Tibial nerve (tissue), 4 donors: ENCODE results near the gene SETD2.

ENCODE experiments used
- CTCF ChIP-seq, 5 experiments: fragments of 200-600 bp in 3 of 5; fragments of 450-650 bp in 2 of 5; sonication (generic) in 3 of 5; IDR thresholded peaks; one replicate each; pipeline ENCODE4 v1.5.1; 2016 to 2019; ENCODE audit warnings: antibody characterized with exemption in 5 of 5, mild to moderate bottlenecking in 3 of 5, moderate library complexity in 2 of 5
- EP300 ChIP-seq, 2 donors: sonication (generic); formaldehyde crosslinking; IDR thresholded peaks; one replicate each; pipeline ENCODE4 v1.6.1; 2017; ENCODE audit warnings: antibody characterized with exemption in 2 of 2, mild to moderate bottlenecking in 1 of 2
- POLR2A ChIP-seq, 2 donors: fragments of 450-650 bp; IDR thresholded peaks; one replicate each; pipeline ENCODE4 v1.6.1; 2017; ENCODE audit warnings: antibody characterized with exemption in 2 of 2, mild to moderate bottlenecking in 2 of 2, moderate library complexity in 2 of 2

GRCh38 chr3:47006145-47006651 is 157.7 kb downstream of the SETD2 start:
- TF ChIP-seq CTCF (IDR thresholded peaks at IDR 0.05) (no peak), EP300 (IDR thresholded peaks at IDR 0.05) (no peak), POLR2A (IDR thresholded peaks at IDR 0.05) (no peak)
